ENCODE data around the gene MAPT. TPM values are rescaled to one million over a fixed set of nuclear protein-coding genes. Genes with fewer than 3 reads are reported as not detected.
"Not testable (repeated sequence)": the region's sequence is repeated elsewhere in the genome, so short reads cannot be mapped to it uniquely, and the experiment has no call there.

The MAPT gene
- total RNA-seq, 2 experiments from 2014 or later, result 1.3 to 1.4 TPM

- no peaks in the 10 kb centered on the region for H3K36me3 Mint-ChIP-seq (ENCODE audit: low read depth)
- ChIA-PET CTCF (no interaction called here), POLR2A (no interaction called here)
- H3K9me3 Mint-ChIP-seq, result no peaks in the 10 kb centered on the region
- ATAC-seq (no peak), DNase-seq (no peak)
- H3K27me3 Mint-ChIP-seq, result peaks cover 6% of the 10 kb centered on the region
- TF ChIP-seq CTCF (IDR thresholded peaks at IDR 0.05), result no peak
- H3K4me3 Mint-ChIP-seq, result no peak overlapping the region
- H3K4me1 Mint-ChIP-seq (ENCODE audit: low read depth), result no peaks in the 10 kb centered on the region
- intact Hi-C loops (cut with micrococcal nuclease), result no loop called here
- no peak overlapping the region for H3K27ac Mint-ChIP-seq
These were observed 61.7 kb downstream of the MAPT start for GRCh38 chr17:45956090-45956489.

DNA sequence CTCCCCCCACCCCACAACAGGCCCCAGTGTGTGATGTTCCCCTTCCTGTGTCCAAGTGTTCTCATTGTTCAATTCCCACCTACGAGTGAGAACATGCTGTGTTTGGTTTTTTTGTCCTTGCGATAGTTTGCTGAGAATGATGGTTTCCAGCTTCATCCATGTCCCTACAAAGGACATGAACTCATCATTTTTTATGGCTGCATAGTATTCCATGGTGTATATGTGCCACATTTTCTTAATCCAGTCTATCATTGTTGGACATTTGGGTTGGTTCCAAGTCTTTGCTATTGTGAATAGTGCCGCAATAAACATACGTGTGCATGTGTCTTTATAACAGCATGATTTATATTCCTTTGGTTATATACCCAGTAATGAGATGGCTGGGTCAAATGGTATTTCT is 62.4 kb downstream of the MAPT start:
- intact Hi-C loops (cut with micrococcal nuclease); H3K9me3 Mint-ChIP-seq; POLR2A ChIA-PET; DNase-seq; ATAC-seq; H3K27ac Mint-ChIP-seq; H3K27me3 Mint-ChIP-seq; H3K4me3 Mint-ChIP-seq; H3K36me3 Mint-ChIP-seq (ENCODE audit: low read depth); H3K4me1 Mint-ChIP-seq (ENCODE audit: low read depth): not testable (repeated sequence)
- CTCF ChIA-PET, result interaction anchor here (1.4 kb wide), 1 partner anchor 8 kb away, joined by 5 read pairs; no protein-coding TSS in a partner anchor

DNA sequence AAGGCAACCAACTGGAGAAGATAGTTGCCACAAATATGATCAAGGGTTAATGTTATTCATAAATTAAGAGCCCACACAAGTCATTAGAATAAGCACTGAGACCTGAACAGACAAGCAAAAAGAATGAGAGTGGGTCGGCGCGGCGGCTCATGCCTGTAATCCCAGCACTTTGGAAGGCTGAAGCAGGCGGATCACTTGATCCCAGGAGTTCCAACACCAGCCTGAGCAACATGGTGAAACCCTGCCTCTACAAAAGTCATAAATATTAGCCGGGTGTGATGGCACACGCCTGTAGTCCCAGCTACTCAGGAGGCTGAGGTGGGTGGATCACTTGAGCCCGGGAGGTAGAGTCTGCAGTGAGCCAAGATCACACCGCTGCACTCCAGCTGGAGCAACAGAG is 64.0 kb downstream of the MAPT start:
- Mint-ChIP-seq H3K27ac (no peak overlapping the region), H3K4me1 (ENCODE audit: low read depth) (no peaks in the 10 kb centered on the region), H3K4me3 (no peak overlapping the region), H3K9me3 (no peaks in the 10 kb centered on the region), H3K27me3 (no peaks in the 10 kb centered on the region), H3K36me3 (ENCODE audit: low read depth) (no peaks in the 10 kb centered on the region)
- ChIA-PET CTCF (interaction anchor here (1.0 kb wide), 1 partner anchor 23 kb away, joined by 3 read pairs; no protein-coding TSS in a partner anchor), POLR2A (no interaction called here)
- ATAC-seq (no peak), DNase-seq (no peak)
- no peak for TF ChIP-seq CTCF (IDR thresholded peaks at IDR 0.05)
- intact Hi-C loops (cut with micrococcal nuclease), result no loop called here

DNA sequence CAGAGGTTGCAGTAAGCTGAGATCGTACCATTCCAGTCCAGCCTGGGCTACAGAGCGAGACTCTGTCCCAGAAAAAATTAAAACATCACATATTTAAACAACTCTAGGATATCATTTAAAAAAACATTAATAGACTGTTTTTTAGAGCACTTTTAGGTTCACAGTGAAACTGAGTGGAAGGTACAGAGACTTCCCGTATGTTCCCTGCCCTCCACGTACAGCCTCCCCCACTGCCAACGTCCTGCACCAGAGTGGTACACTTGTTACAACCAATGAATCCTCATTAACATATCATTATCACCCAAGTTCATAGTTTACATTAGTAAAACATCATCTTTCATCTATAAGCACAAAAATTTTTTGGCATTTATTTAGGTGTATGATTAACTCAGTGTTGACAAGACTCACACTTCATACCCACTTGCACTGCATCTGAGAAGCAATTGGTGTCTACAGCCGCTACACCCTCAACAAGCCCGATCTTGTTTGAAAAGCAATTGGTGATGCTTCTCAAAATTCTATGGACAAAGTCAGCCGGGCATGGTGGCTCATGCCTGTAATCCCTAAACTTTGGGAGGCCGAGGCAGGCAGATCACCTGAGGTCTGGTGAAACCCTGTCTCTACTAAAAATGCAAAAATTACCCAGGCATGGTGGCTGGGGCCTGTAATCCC is 64.8 kb downstream of the MAPT start:
- ChIA-PET POLR2A (no interaction called here), CTCF (no interaction called here)
- TF ChIP-seq CTCF (IDR thresholded peaks at IDR 0.05), result no peak
- Mint-ChIP-seq H3K4me3 (no peak overlapping the region), H3K27ac (no peak overlapping the region), H3K27me3 (no peaks in the 10 kb centered on the region), H3K9me3 (no peaks in the 10 kb centered on the region), H3K4me1 (ENCODE audit: low read depth) (no peaks in the 10 kb centered on the region), H3K36me3 (ENCODE audit: low read depth) (no peaks in the 10 kb centered on the region)
- DNase-seq, result no peak
- ATAC-seq, result no peak
- intact Hi-C loops (cut with micrococcal nuclease), result no loop called here

GRCh38 chr17:45960311-45960710 is 66.0 kb downstream of the MAPT start:
- POLR2A ChIA-PET, result no interaction called here

More at GRCh38 chr17:45960311-45960710, 66.0 kb downstream of the MAPT start:
- DNase-seq (no peak), ATAC-seq (no peak)
- Mint-ChIP-seq H3K27ac (no peak overlapping the region), H3K4me1 (ENCODE audit: low read depth) (no peaks in the 10 kb centered on the region), H3K27me3 (no peaks in the 10 kb centered on the region), H3K9me3 (no peaks in the 10 kb centered on the region), H3K4me3 (no peak overlapping the region), H3K36me3 (ENCODE audit: low read depth) (no peaks in the 10 kb centered on the region)
- intact Hi-C loops (cut with micrococcal nuclease), result no loop called here
- CTCF ChIA-PET, result interaction anchor here (1.4 to 2.0 kb wide), 2 partner anchors 12 to 41 kb away, joined by 4 to 12 read pairs; no protein-coding TSS in a partner anchor
- no peak for TF ChIP-seq CTCF (IDR thresholded peaks at IDR 0.05)

Measured in activated CD8-positive, alpha-beta T cell treated with anti-CD3 and anti-CD28 coated beads for 36 hours (primary cell).